ENCODE data around the gene HSPA1L.
"Not testable (repeated sequence)": the region's sequence is repeated elsewhere in the genome, so short reads cannot be mapped to it uniquely, and the experiment has no call there.

Gene HSPA1L

DNA sequence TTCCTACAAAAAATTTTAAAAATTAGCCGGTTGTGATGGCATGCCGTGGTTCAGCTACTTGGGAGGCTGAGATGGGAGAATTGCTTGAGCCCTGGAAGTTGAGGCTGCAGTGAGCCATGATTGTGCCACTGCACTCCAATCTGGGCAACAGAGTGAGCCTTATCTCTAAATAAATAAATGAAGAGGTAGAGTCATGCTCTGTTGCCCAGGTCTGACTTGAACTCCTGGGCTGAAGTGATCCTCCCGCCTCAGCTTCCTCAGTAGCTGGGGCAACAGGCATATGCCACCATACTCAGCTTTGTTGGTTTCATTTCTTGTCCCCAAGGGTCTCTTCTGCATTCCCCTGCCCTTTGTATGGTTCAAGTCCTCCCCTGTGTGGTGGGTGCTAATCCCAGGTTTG, 29.4 kb upstream of the HSPA1L start:
- no peaks in the 10 kb centered on the region for H3K9me3 Mint-ChIP-seq
- peaks cover 62% of the 10 kb centered on the region for H3K36me3 Mint-ChIP-seq
- no peak overlapping the region for H3K27ac Mint-ChIP-seq
- H3K4me1 Mint-ChIP-seq, result peaks cover under 1% of the 10 kb centered on the region
- no peak overlapping the region for H3K4me3 Mint-ChIP-seq
- DNase-seq (ENCODE audit: low spot score in 2 of 2), result no peak
- no peak for ATAC-seq

DNA sequence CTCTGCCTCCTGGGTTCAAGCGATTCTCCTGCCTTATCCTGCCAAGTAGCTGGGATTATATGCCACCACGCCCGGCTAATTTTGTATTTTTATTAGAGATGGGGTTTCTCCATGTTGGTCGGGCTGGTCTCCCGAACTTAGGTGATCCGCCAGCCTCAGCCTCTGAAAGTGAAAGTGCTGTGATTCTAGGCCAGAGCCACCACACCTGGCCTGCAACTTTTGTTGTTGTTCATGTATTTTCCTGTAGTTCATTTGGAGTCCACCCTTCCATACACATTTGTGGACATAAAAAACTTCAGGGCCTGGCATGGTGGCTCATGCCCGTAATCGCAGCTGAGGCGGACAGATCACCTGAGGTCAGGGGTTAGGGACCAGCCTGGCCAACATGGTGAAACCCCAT, 27.0 kb upstream of the HSPA1L start:
- ATAC-seq (no peak), DNase-seq (ENCODE audit: low spot score in 2 of 2) (no peak)
- H3K9me3 Mint-ChIP-seq, result no peaks in the 10 kb centered on the region
- peaks cover 87% of the 10 kb centered on the region for H3K36me3 Mint-ChIP-seq
- peaks cover 16% of the 10 kb centered on the region for H3K4me1 Mint-ChIP-seq
- no peak overlapping the region for H3K4me3 Mint-ChIP-seq
- H3K27ac Mint-ChIP-seq, result peak overlapping the region; percentile 54

DNA sequence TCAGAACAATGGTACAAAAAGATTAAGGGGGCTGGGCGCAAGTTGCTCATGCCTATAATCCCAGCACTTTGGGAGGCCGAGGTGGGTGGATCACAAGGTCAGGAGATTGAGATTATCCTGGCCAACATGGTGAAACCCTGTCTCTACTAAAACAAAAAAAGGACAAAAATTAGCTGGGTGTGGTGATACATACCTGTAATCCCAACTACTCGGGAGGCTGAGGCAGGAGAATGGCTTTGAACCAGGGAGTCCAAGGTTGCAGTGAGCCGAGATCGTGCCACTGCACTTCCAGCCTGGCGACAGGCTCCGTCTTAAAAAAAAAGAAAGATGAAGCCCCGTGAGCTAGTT, 24.7 kb upstream of the HSPA1L start:
- H3K27ac Mint-ChIP-seq; ATAC-seq; DNase-seq (ENCODE audit: low spot score in 2 of 2); H3K4me3 Mint-ChIP-seq; H3K9me3 Mint-ChIP-seq: not testable (repeated sequence)
- peaks cover 95% of the 10 kb centered on the region for H3K36me3 Mint-ChIP-seq
- peaks cover 35% of the 10 kb centered on the region for H3K4me1 Mint-ChIP-seq

DNA sequence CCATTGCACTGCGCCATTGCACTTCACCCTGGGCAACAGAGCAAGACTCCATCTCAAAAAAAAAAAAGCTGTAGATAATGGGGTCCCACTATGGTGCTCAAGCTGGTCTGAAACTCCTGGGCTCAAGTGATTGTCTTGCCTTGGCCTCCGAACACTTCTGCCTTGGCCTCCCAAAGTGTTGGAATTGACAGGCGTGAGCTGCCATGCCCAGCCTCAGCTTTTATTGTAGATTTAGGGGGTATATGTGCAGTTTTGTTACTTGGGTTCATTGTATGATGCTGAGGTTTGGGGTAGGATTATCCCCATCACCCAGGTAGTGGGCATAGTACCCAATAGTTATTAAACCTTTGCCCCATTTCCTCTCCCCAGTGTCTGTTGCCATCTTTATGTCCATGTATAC, 23.9 kb upstream of the HSPA1L start:
- Mint-ChIP-seq H3K9me3 (no peaks in the 10 kb centered on the region), H3K4me1 (peaks cover 35% of the 10 kb centered on the region), H3K27ac (no peak overlapping the region), H3K4me3 (peak overlapping the region; percentile 95), H3K36me3 (peaks cover 95% of the 10 kb centered on the region)
- no peak for ATAC-seq
- DNase-seq (ENCODE audit: low spot score in 2 of 2), result no peak

DNA sequence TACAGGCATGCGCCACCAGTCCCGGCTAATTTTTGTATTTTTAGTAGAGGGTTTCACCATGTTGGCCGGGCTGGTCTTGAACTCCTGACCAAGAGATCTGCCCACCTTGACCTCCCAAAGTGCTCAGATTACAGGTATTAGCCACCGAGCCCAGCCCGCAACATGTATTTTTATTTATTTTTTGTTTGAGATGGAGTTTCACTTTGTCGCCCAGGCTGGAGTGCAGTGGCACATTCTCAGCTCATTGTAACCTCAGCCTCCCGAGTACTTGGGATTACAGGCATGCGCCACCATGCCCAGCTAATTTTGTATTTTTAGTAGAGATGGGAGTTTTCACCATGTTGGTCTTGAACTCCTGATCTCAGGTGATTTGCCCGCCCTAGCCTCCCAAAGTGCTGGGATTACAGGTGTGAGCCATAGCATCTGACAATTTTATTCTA, 23.1 kb upstream of the HSPA1L start:
- not testable (repeated sequence) for H3K9me3 Mint-ChIP-seq; ATAC-seq; DNase-seq (ENCODE audit: low spot score in 2 of 2)
- peak overlapping the region; percentile 95 for H3K4me3 Mint-ChIP-seq
- peaks cover 35% of the 10 kb centered on the region for H3K4me1 Mint-ChIP-seq
- peaks cover 92% of the 10 kb centered on the region for H3K36me3 Mint-ChIP-seq
- peak overlapping the region; percentile 99 for H3K27ac Mint-ChIP-seq

DNA sequence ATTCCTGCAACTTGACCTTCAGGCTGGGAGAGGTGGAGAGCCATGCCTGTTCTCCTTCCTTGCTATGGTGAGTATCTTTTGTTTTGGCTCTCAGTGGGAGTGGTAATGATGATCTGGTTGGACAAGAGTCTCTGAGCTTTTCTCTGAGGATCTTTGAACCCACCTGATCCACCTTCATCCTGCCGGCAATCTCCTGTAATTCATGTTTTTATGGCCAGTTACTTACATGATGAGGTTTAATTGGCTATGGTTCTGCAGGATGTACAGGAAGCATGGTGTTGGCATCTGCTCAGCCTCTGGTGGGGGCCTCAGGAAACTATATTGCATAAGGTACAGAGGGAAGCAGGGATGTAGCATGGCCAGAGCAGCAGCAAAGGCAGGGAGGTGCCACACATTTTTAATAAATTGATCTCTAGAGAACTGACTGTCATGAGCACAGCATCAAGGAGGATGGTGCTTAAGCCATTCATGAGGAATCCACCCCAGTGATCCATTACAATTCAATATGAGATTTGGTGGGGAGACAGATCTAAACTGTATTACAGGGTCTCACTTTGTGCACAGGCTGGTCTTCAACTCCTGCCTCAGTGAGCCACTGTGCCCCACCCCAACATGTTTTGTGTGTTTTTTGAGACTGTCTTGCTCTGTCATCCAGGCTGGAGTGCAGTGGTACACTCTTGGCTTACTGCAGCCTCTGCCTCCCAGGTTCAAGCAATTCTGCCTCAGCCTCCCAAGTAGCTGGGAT, 22.5 kb upstream of the HSPA1L start:
- Mint-ChIP-seq H3K9me3 (no peaks in the 10 kb centered on the region), H3K4me3 (peak overlapping the region; percentile 95), H3K4me1 (peaks cover 35% of the 10 kb centered on the region), H3K27ac (peak overlapping the region; percentile 99), H3K36me3 (peaks cover 86% of the 10 kb centered on the region)
- ATAC-seq, result no peak
- DNase-seq (ENCODE audit: low spot score in 2 of 2), result no peak

DNA sequence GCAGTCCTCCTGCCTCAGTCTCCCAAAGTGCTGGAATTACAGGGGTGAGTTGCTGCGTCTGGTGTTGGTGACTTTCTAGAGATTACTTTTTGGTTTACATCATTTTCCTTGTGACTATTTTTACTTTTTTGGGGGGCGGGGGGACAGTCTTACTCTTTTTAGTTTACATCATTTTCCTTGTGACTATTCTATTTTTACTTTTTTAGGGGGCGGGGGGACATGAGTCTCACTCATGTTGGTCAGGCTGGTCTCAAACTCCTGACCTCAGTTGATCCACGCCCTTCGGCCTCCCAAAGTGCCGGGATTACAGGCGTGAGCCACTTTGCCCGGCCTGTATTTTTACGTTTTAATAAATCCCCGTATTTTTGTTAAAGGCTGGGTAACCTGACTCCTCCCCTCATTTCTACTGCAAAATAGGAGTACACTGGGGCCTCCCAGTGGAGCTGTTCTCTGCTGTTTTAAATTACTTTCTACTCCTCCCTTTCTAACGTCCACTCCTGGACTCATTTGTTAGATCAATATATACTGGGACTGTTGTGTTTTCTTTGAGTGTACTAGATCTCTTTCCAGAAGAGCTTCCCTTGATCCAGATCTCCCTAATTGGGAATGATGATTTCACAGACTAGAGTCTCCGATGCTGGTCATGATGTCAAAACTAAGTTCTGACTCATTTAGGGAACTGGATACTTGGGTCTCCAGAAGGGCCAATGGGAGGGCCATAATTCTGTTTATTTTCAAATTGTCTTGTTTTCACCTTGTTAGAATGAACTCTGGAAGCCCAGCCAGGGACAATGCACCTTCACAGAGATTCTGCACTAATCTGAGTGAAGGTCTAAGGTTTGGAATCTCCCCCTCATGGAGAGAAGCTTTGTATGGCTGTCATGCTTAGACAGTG, 21.6 kb upstream of the HSPA1L start:
- ATAC-seq (no peak), DNase-seq (ENCODE audit: low spot score in 2 of 2) (no peak)
- Mint-ChIP-seq H3K27ac (peak overlapping the region; percentile 99), H3K9me3 (no peaks in the 10 kb centered on the region), H3K36me3 (peaks cover 78% of the 10 kb centered on the region), H3K4me1 (peaks cover 35% of the 10 kb centered on the region), H3K4me3 (peak overlapping the region; percentile 95)

DNA sequence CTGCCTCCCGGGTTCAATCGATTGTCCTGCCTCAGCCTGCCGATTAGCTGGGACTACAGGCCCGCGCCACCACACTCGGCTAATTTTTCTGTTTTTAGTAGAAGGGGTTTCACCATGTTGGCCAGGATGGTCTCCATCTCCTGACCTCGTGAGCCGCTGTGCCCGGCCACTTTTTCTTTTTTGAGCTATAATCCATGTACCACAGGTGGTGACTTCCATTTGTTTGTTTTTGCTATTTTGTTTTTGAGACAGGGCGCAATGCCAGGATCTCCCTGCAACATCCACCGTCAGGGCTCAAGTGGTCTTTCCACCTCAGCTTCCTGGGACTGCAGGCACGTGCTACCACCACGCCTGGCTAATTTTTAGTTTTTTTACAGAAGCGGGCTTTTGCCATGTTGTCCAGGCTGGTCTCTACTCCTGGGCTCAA, 21.0 kb upstream of the HSPA1L start:
- Mint-ChIP-seq H3K9me3 (no peaks in the 10 kb centered on the region), H3K4me3 (peak overlapping the region; percentile 95), H3K36me3 (peaks cover 78% of the 10 kb centered on the region), H3K27ac (peak overlapping the region; percentile 99), H3K4me1 (peaks cover 35% of the 10 kb centered on the region)
- ATAC-seq (no peak), DNase-seq (ENCODE audit: low spot score in 2 of 2) (no peak)

DNA sequence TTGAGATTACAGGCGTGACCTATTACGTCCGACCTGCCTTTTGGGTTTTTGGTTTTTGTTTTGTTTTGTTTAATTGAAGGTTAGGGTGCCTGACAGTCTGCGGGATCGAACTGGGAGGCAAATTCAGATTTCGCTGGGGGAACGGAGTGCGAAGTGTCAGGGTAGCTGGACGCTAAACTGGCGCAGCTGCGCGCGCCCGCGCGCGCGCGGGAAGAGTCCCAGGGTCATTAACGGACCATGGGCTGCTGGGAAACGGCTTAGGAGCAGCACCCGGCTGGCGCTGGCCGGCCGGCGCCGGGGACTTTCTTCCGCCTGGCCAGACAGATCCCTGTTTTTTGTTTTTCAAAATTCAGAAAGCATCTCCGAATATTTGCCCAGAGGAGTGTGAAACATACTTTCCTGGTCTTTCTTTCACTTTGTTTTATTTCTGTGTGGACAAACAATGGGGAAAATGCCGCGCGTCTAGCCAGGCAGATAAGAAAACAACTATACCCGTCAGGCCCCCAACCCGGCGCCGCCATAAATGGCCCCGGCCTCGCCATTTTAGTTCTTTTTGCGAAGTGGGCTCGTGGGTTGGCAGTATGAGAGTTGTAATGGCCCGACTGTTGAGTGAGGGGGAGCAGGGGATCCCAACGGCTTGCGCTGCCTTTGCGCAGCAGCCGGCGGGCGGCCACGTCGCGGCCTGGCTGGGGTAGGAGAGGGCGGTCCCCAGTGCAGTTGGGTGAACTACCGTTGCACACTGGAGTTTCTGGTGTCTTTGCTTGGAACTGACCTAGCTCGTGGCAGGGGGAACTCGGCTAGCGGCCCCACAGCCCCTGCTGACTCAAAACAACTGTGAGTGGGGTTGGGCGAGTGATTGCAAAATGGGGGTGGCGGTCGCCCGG, 19.5 kb upstream of the HSPA1L start:
- Mint-ChIP-seq H3K4me3 (peak overlapping the region; percentile 95), H3K9me3 (no peaks in the 10 kb centered on the region), H3K27ac (peak overlapping the region; percentile 99), H3K4me1 (peaks cover 48% of the 10 kb centered on the region), H3K36me3 (peaks cover 78% of the 10 kb centered on the region)
- ATAC-seq (peak; percentile 74), DNase-seq (ENCODE audit: low spot score in 2 of 2) (peak; percentile 69 to 93)

DNA sequence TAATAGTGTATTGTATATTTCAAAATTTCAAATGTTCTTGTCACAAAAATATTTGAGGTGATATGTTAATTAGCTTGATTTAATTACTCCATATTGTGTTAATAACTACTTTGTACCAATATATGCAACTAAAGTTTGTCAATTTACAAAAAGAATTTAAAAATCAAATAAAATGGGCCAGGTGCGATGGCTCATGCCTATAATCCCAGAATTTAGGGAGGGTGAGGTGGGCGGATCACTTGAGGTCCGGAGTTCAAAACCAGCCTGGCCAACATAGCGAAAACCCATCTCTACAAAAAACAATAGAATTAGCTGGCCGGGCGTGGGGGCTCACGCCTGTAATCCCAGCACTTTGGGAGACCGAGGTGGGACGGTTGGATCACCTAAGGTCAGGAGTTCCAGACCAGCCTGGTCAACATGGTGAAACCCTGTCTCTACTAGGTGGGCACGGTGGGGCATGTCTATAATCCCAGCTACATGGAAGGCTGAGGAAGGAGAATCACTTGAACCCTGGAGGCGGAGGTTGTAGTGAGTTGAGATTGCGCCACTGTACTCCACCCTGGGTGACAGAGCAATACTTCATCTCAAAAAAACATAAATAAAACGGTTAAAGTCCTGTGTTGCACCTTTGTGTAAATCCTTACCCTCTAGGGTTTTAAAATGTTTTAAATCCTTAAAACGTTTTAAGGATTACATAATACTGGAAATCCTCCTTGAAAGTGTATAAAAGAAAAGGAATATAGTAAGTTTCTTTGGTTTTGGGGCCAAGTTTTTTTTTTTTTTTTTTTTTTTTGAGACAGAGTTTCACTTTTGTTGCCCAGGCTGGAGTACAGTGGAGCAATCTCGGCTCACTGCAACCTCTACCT, 16.5 kb upstream of the HSPA1L start:
- Mint-ChIP-seq H3K4me1 (peaks cover 36% of the 10 kb centered on the region), H3K27ac (peak overlapping the region; percentile 86), H3K9me3 (no peaks in the 10 kb centered on the region), H3K4me3 (peak overlapping the region; percentile 87), H3K36me3 (peaks cover 62% of the 10 kb centered on the region)
- no peak for DNase-seq (ENCODE audit: low spot score in 2 of 2)
- no peak for ATAC-seq

DNA sequence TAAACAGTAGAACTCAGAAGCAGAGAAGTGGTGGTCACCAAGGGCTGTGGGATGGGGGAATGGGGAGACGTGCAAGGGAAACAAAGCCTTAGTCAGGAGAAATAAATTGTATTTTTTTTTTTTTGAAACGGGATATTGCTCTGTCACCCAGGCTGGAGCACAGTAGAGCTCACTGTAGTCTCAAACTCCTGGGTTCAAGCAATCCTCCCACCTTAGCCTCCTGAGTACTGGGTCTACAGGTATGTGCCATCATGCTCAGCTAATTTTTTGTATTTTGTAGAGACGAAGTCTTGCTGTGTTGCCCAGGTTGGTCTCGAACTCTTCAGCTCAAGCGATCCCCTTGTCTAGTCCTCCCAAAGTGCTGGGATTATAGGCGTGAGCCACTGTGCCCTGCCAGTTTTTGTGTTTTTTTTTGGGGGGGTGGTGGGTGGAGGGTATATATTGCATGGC, 15.8 kb upstream of the HSPA1L start:
- DNase-seq (ENCODE audit: low spot score in 2 of 2), result no peak

DNA sequence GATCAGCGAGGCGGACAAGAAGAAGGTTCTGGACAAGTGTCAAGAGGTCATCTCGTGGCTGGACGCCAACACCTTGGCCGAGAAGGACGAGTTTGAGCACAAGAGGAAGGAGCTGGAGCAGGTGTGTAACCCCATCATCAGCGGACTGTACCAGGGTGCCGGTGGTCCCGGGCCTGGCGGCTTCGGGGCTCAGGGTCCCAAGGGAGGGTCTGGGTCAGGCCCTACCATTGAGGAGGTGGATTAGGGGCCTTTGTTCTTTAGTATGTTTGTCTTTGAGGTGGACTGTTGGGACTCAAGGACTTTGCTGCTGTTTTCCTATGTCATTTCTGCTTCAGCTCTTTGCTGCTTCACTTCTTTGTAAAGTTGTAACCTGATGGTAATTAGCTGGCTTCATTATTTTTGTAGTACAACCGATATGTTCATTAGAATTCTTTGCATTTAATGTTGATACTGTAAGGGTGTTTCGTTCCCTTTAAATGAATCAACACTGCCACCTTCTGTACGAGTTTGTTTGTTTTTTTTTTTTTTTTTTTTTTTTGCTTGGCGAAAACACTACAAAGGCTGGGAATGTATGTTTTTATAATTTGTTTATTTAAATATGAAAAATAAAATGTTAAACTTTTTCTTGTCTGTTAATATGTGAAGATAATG, 14.7 kb upstream of the HSPA1L start:
- no peak for DNase-seq (ENCODE audit: low spot score in 2 of 2)
- Mint-ChIP-seq H3K4me3 (peak overlapping the region; percentile 87), H3K4me1 (peaks cover 32% of the 10 kb centered on the region), H3K36me3 (peaks cover 44% of the 10 kb centered on the region), H3K9me3 (no peaks in the 10 kb centered on the region), H3K27ac (peak overlapping the region; percentile 86)
- no peak for ATAC-seq

More for the DNA sequence above, 15.8 kb upstream of the HSPA1L start:
- Mint-ChIP-seq H3K4me3 (peak overlapping the region; percentile 87), H3K36me3 (peaks cover 56% of the 10 kb centered on the region), H3K9me3 (no peaks in the 10 kb centered on the region), H3K4me1 (peaks cover 31% of the 10 kb centered on the region), H3K27ac (peak overlapping the region; percentile 86)
- no peak for ATAC-seq

DNA sequence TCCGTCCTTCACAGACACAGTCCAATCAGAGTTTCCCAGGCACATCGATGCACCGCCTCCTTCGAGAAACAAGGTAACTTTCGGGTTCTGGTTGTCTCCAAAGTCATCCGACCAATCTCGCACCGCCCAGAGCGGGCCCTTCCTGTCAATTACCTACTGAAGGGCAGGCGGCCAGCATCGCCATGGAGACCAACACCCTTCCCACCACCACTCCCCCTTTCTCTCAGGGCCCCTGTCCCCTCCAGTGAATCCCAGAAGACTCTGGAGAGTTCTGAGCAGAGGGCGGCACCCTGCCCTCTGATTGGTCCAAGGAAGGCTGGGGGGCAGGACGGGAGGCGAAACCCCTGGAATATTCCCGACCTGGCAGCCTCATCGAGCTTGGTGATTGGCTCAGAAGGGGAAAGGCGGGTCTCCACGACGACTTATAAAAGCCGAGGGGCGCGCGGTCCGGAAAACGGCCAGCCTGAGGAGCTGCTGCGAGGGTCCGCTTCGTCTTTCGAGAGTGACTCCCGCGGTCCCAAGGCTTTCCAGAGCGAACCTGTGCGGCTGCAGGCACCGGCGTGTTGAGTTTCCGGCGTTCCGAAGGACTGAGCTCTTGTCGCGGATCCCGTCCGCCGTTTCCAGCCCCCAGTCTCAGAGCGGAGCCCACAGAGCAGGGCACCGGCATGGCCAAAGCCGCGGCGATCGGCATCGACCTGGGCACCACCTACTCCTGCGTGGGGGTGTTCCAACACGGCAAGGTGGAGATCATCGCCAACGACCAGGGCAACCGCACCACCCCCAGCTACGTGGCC, 12.4 kb upstream of the HSPA1L start, which contains the start of gene HSPA1B:
HSPA1B (plus strand) TSS at position 453 of the 794 bp plus-strand sequence; CDS start at position 666, 213 bp downstream.
- peak within 1 kb of the TSS; percentile 84 for H3K4me3 Mint-ChIP-seq
- no peaks in the 10 kb centered on the region for H3K9me3 Mint-ChIP-seq
- ATAC-seq (peak; percentile 82), DNase-seq (ENCODE audit: low spot score in 2 of 2) (peak; percentile 82 to 99)
- peaks cover 36% of the 10 kb centered on the region for H3K36me3 Mint-ChIP-seq
- peak within 1 kb of the TSS; percentile 98 for H3K27ac Mint-ChIP-seq
- H3K4me1 Mint-ChIP-seq, result peaks cover 49% of the 10 kb centered on the region

All from stimulated activated effector memory CD8-positive, alpha-beta T cell treated with anti-CD3 and anti-CD28 coated beads, Interleukin-12 subunit alpha, Interleukin-12 subunit beta, amount 100 ng/mL, for 72 hours (primary cell).